ENCODE results near the gene AHI1. TPM values are rescaled to one million over a fixed set of nuclear protein-coding genes. Genes with fewer than 3 reads are reported as not detected.

AHI1 gene
- total and polyA plus RNA-seq, 9 donors = 7.1 to 56.2 (median 26.7) TPM

DNA sequence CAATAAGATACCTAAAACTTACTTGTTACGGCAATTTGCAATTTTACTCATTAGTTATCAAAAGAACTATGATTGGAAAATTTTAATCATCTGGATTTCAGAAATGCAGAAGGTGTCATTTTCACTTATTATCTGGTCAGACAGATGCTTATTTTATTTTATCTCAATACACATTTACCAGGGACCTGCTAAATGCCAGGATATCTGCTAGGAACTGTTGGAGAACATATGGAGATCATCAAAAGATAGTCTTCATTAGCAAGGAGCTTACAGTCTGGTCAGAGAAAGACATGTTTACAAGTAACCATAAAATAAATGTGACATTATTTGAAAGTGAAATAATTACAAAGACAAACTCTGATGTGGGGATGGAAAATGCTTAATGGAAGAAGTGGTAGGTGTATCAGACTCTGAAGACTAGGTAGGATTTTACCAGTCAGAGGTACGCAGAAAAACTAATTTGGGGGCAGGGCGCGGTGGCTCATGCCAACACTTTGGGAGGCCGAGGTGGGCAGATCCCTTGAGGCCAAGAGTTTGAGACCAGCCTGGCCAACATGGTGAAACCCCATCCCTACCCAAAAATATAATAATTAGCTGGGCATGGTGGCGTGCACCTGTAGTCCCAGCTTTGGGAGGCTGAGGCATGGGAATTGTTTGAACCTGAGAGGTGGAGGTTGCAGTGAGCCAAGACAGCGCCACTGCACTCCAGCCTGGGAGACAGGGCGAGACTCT, 178.6 kb downstream of the AHI1 start:
- Histone ChIP-seq H3K9me3 (no peaks in the 10 kb centered on the region), H3K36me3 (no peaks in the 10 kb centered on the region), H3K4me1 (ENCODE audit: insufficient read depth) (peaks cover 4% of the 10 kb centered on the region), H3K27me3 (no peaks in the 10 kb centered on the region), H3K27ac (no peak overlapping the region), H3K4me3 (no peak overlapping the region)
- TF ChIP-seq, protein P1, sequence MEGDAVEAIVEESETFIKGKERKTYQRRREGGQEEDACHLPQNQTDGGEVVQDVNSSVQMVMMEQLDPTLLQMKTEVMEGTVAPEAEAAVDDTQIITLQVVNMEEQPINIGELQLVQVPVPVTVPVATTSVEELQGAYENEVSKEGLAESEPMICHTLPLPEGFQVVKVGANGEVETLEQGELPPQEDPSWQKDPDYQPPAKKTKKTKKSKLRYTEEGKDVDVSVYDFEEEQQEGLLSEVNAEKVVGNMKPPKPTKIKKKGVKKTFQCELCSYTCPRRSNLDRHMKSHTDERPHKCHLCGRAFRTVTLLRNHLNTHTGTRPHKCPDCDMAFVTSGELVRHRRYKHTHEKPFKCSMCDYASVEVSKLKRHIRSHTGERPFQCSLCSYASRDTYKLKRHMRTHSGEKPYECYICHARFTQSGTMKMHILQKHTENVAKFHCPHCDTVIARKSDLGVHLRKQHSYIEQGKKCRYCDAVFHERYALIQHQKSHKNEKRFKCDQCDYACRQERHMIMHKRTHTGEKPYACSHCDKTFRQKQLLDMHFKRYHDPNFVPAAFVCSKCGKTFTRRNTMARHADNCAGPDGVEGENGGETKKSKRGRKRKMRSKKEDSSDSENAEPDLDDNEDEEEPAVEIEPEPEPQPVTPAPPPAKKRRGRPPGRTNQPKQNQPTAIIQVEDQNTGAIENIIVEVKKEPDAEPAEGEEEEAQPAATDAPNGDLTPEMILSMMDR (IDR thresholded peaks at IDR 0.05) = no peak
- TF ChIP-seq POLR2A (IDR thresholded peaks at IDR 0.05) (no peak), EP300 (IDR thresholded peaks at IDR 0.05) (no peak)
- DNase-seq = no peak
- intact Hi-C loops (cut with DNase I) = no loop called here
- WGBS, 3 donors = 97 to 98% (median 97%) methylated on average over 8 of the region's 8 CpGs

DNA sequence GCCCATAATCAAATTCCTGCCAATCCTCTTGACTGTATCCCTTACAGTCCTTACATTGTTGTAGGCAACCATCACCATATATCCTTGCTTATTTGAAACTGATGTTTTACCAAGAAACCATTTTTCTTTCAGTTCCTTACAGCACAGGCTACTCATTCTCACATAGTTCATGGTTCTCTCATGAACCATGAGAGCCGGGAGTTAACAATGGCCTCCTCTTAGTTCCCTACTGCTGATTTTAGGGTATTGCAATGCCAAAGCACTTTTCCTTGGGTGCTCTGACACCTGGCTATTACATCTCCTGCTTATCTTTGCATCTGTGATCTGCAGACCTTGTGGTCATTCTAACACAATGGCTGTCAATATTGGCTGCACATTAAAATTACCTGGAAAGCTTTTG, 183.0 kb downstream of the AHI1 start:
- H3K36me3 ChIP-seq = no peaks in the 10 kb centered on the region
- H3K27me3 ChIP-seq = no peaks in the 10 kb centered on the region
- no peak overlapping the region for H3K27ac ChIP-seq
- no peak for DNase-seq
- no peak overlapping the region for H3K4me3 ChIP-seq
- 92 to 97% (median 94%) methylated on average over 1 of the region's 1 CpG for WGBS, 3 donors
- no peaks in the 10 kb centered on the region for H3K4me1 ChIP-seq (ENCODE audit: insufficient read depth)
- no peaks in the 10 kb centered on the region for H3K9me3 ChIP-seq
- no peak for TF ChIP-seq POLR2A (IDR thresholded peaks at IDR 0.05)
- TF ChIP-seq, protein P1 (IDR thresholded peaks at IDR 0.05) = no peak
- TF ChIP-seq EP300 (IDR thresholded peaks at IDR 0.05) = no peak
- intact Hi-C loops (cut with DNase I) = no loop called here

DNA sequence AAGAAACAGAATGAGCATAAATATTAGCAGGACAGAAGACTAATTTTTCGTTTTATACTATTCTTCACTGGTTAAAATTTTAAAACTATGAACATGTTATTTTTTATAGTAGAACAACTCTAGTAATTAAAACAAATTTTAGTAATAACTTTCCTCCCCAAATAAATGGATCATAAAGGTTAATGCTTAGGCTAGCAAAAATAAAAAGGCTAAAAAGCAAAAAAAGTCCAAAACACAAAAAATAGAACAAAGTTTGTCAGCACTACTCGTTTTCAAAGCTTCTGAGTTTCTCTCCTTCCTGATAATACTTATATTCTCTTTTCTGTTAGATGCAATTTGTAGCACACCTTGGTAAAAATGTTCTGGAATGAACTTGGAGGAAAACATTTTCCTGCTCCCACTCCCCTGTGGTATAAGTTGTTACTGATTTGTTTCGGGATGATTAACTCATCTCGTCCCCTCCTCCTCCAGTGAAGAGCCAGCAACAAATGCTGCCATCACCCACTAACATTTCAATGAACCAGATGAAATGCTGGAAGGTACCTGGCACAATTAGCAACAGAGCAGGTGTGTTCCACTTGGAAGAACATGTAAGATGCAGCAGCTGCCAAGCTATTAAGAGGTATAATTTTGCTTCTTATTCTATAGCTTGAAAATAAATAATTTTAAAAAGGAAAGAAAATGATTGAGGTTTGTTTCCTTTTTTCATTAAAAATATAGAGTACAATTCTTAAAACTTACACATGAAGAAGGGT, 185.9 kb downstream of the AHI1 start:
- H3K27ac ChIP-seq = no peak overlapping the region
- no peak for DNase-seq
- no peaks in the 10 kb centered on the region for H3K4me1 ChIP-seq (ENCODE audit: insufficient read depth)
- intact Hi-C loops (cut with DNase I) = no loop called here
- 55 to 62% (median 56%) methylated on average over 4 of the region's 4 CpGs for WGBS, 3 donors
- TF ChIP-seq POLR2A (IDR thresholded peaks at IDR 0.05) (no peak), EP300 (IDR thresholded peaks at IDR 0.05) (no peak)
- TF ChIP-seq, protein P1 (IDR thresholded peaks at IDR 0.05) = no peak
- no peaks in the 10 kb centered on the region for H3K27me3 ChIP-seq
- H3K9me3 ChIP-seq = no peaks in the 10 kb centered on the region
- H3K36me3 ChIP-seq = no peaks in the 10 kb centered on the region
- no peak overlapping the region for H3K4me3 ChIP-seq

DNA sequence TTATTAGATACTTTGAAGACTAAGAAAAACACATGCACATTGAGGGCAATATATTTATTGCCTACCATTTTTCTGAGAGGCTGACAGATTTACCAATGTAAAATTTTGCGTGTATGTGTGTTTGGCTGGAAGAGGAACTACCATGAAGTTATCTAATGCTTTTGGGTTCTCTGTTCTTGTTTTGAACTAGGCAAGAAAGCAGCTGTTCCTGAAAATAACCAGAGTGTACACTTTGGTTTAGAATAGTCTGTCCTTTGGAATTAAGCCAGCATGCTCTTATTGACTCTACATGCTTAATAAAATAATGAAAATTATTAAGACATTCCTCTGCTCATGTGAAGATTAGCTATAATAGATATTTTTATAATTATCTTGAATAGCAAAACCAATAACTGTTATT, 187.2 kb downstream of the AHI1 start:
- 10 to 21% (median 12%) methylated on average over 1 of the region's 1 CpG for WGBS, 3 donors
- no peak for DNase-seq
- H3K27ac ChIP-seq = no peak overlapping the region
- no peaks in the 10 kb centered on the region for H3K4me1 ChIP-seq (ENCODE audit: insufficient read depth)
- no peak overlapping the region for H3K4me3 ChIP-seq
- intact Hi-C loops (cut with DNase I) = no loop called here
- no peaks in the 10 kb centered on the region for H3K27me3 ChIP-seq
- no peaks in the 10 kb centered on the region for H3K36me3 ChIP-seq
- TF ChIP-seq EP300 (IDR thresholded peaks at IDR 0.05) (no peak), POLR2A (IDR thresholded peaks at IDR 0.05) (no peak)
- TF ChIP-seq, protein P1 (IDR thresholded peaks at IDR 0.05) = no peak
- no peaks in the 10 kb centered on the region for H3K9me3 ChIP-seq

All from ovary (tissue), 9 donors.